Suppressor macrophage (primary cell): Measurements from ENCODE around the gene CELF5.
"Not testable (repeated sequence)": the region's sequence is repeated elsewhere in the genome, so short reads cannot be mapped to it uniquely, and the experiment has no call there.

Experiments
- DNase-seq, 4 experiments: peaks; one replicate each; pipeline ENCODE4 v3.0.0-alpha.2; 2020 to 2022

The CELF5 gene

GRCh38 chr19:3275583-3276340 lies 51.3 kb downstream of the CELF5 start:
- peak; percentile 67 to 86 (median 72) for DNase-seq

GRCh38 chr19:3276341-3276799 lies 51.9 kb downstream of the CELF5 start:
- peak in 1 of 4 experiments; percentile 6 for DNase-seq

- DNase-seq: no peak
Observed at GRCh38 chr19:3277649-3278048, 53.2 kb downstream of the CELF5 start.

GRCh38 chr19:3278294-3278693 lies 53.8 kb downstream of the CELF5 start:
- DNase-seq: no peak

GRCh38 chr19:3278749-3279148 lies 54.3 kb downstream of the CELF5 start:
- DNase-seq: no peak

- DNase-seq: no peak
Observed at GRCh38 chr19:3279306-3279705, 54.8 kb downstream of the CELF5 start.

- DNase-seq: no peak
Observed at GRCh38 chr19:3281026-3281425, 56.6 kb downstream of the CELF5 start.

- no peak for DNase-seq
Observed at GRCh38 chr19:3282155-3282554, 57.7 kb downstream of the CELF5 start.

- no peak for DNase-seq
Observed at GRCh38 chr19:3282564-3282963, 58.1 kb downstream of the CELF5 start.

- DNase-seq: no peak
Observed at GRCh38 chr19:3283246-3283751, 58.8 kb downstream of the CELF5 start.

GRCh38 chr19:3283886-3284657 lies 59.6 kb downstream of the CELF5 start:
- no peak for DNase-seq

- peak; percentile 27 to 56 (median 38) for DNase-seq
Observed at GRCh38 chr19:3284759-3285646, 60.5 kb downstream of the CELF5 start.

- peak in 2 of 4 experiments; percentile 7 to 35 for DNase-seq
Observed at GRCh38 chr19:3285647-3286176, 61.3 kb downstream of the CELF5 start.

- DNase-seq: no peak
Observed at GRCh38 chr19:3287814-3288213, 63.4 kb downstream of the CELF5 start.

GRCh38 chr19:3288437-3288836 lies 64.0 kb downstream of the CELF5 start:
- not testable (repeated sequence) for DNase-seq

- DNase-seq: no peak
Observed at GRCh38 chr19:3289971-3290569, 65.6 kb downstream of the CELF5 start.

- not testable (repeated sequence) for DNase-seq
Observed at GRCh38 chr19:3290858-3291257, 66.4 kb downstream of the CELF5 start.

GRCh38 chr19:3291644-3292043 lies 67.2 kb downstream of the CELF5 start:
- DNase-seq: no peak

- no peak for DNase-seq
Observed at GRCh38 chr19:3292958-3293529, 68.6 kb downstream of the CELF5 start.

GRCh38 chr19:3293560-3293959 lies 69.1 kb downstream of the CELF5 start:
- no peak for DNase-seq

GRCh38 chr19:3294080-3294850 lies 69.8 kb downstream of the CELF5 start:
- no peak for DNase-seq
